RWPE1 (cell line): Measurements from ENCODE around the gene ACBD6.

Experiments
- CTCF ChIA-PET: fragments of 350-600 bp; sonication (Branson Sonifier 250); formaldehyde crosslinking; extraction: SDS; loops from one replicate; lab custom pipeline; 2021; lab: Yijun Ruan, JAX
- POLR2A ChIA-PET: fragments of 400-600 bp; formaldehyde crosslinking; extraction: SDS; loops from one replicate; lab custom pipeline; 2020; ENCODE audit warnings: antibody characterized with exemption; ENCODE audit not compliant: low non-redundant PET; lab: Yijun Ruan, JAX
- DNase-seq: peaks from one replicate; pipeline ENCODE4 v3.0.0; 2012; ENCODE audit warnings: low spot score
- H3K27ac ChIP-seq: fragments of 450-650 bp; 2 replicates; pipeline ENCODE4 v1.5.1; 2017
- TF ChIP-seq, protein P1 (sequence below): fragments of 450-650 bp; conservative IDR thresholded peaks from 2 replicates; pipeline ENCODE4 v1.5.1; 2017; ENCODE audit warnings: low read depth, mild to moderate bottlenecking

Gene ACBD6

DNA sequence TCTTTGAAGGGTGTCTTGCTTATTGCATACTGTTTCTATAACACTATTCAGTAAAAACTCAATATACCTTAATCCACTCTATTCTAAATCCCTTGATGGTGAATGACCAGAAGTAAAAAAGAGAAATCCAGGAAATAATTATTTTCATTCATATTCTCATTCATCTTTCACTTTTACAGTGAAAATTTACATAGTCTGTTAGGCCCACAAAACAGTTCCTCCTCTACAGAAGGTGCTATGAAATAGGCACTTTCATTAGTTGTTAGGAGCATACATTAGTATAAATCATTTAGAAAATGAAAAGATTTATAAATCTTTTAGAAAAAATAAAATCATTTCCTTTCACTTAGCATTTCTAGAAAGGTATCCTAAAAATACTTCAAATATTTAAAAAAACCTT lies 157.2 kb downstream of the ACBD6 start:
- ChIA-PET CTCF (no interaction called here), POLR2A (no interaction called here)
- DNase-seq, result no peak
- TF ChIP-seq, protein P1, sequence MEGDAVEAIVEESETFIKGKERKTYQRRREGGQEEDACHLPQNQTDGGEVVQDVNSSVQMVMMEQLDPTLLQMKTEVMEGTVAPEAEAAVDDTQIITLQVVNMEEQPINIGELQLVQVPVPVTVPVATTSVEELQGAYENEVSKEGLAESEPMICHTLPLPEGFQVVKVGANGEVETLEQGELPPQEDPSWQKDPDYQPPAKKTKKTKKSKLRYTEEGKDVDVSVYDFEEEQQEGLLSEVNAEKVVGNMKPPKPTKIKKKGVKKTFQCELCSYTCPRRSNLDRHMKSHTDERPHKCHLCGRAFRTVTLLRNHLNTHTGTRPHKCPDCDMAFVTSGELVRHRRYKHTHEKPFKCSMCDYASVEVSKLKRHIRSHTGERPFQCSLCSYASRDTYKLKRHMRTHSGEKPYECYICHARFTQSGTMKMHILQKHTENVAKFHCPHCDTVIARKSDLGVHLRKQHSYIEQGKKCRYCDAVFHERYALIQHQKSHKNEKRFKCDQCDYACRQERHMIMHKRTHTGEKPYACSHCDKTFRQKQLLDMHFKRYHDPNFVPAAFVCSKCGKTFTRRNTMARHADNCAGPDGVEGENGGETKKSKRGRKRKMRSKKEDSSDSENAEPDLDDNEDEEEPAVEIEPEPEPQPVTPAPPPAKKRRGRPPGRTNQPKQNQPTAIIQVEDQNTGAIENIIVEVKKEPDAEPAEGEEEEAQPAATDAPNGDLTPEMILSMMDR, result no peak
- H3K27ac ChIP-seq, result no peak overlapping the region

DNA sequence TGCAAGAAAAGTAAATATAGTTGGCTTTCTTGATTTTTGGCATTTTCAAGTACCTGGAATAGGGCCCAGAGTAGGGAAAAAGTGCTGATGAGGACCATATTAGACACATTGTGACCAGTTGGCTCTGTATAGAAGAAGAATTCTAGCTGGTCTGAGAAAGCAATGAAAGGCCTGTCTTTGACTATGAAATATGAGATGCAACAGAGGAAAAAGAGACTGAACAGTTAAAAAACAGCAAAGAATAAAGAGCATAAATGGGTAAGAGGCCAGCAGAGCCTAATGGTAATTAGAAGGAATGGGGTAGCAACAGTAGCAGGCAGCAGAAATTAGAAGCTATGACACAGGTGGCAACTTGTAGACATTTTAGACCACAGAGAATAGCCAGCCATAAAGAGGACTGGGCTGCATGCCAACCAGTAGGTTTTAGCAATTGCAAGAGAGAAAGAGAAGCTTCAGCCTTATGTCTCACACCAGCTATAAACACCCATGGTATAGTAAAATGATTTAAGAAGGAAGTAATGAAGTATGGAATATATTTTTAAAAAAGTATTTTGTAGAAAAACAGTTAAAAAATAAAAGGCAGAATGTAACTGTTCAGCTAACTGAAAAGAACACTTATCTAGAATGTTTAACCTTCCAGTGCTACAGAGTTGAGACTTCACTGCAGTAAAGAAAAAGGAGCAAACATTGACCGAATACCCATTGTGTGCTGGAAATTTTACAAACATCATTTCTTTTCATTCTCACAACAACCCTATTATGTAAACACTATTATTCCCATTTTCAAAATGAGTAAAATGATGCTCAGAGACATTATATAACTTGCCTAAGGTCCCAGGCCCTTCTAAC lies 158.2 kb downstream of the ACBD6 start:
- no peak for DNase-seq
- H3K27ac ChIP-seq, result no peak overlapping the region
- ChIA-PET POLR2A (no interaction called here), CTCF (interaction anchor here (0.5 to 1.0 kb wide), 5 partner anchors 44 to 927 kb away, joined by 3 to 9 read pairs (median 4); no protein-coding TSS in a partner anchor)
- TF ChIP-seq, protein P1, result no peak

- ChIA-PET POLR2A (no interaction called here), CTCF (no interaction called here)
- H3K27ac ChIP-seq, result no peak overlapping the region
- no peak for DNase-seq
- TF ChIP-seq, protein P1, result no peak
Measured at GRCh38 chr1:180327089-180327488, 175.3 kb downstream of the ACBD6 start.

- TF ChIP-seq, protein P1, result no peak
- CTCF ChIA-PET, result no interaction called here
- POLR2A ChIA-PET, result no interaction called here
- DNase-seq, result no peak
- no peak overlapping the region for H3K27ac ChIP-seq
Measured at GRCh38 chr1:180312926-180313325, 189.5 kb downstream of the ACBD6 start.

- no peak for DNase-seq
- ChIA-PET CTCF (no interaction called here), POLR2A (no interaction called here)
- TF ChIP-seq, protein P1, result no peak
- no peak overlapping the region for H3K27ac ChIP-seq
Measured at GRCh38 chr1:180311011-180311730, 191.2 kb downstream of the ACBD6 start.

GRCh38 chr1:180310095-180310494 lies 192.3 kb downstream of the ACBD6 start:
- DNase-seq, result no peak
- ChIA-PET POLR2A (no interaction called here), CTCF (no interaction called here)
- TF ChIP-seq, protein P1, result no peak
- no peak overlapping the region for H3K27ac ChIP-seq
